GM21825 (cell line): ENCODE data around the gene PDCD1.

ENCODE experiments used
- ATAC-seq: cut with Tn5 transposase; IDR thresholded peaks from one replicate; pipeline ENCODE4 v1.9.1; 2021; ENCODE audit warnings: mild to moderate bottlenecking, moderate library complexity; ENCODE audit not compliant: unreplicated experiment

Gene PDCD1

GRCh38 chr2:241852981-241853631 lies 5.6 kb downstream of the PDCD1 start:
- no peak for ATAC-seq

- no peak for ATAC-seq
These were observed 6.3 kb downstream of the PDCD1 start for GRCh38 chr2:241852116-241852980.

- no peak for ATAC-seq
These were observed 7.2 kb downstream of the PDCD1 start for GRCh38 chr2:241851325-241852115.

- no peak for ATAC-seq
These were observed 8.0 kb downstream of the PDCD1 start for GRCh38 chr2:241850544-241851324.

- no peak for ATAC-seq
These were observed 8.8 kb downstream of the PDCD1 start for GRCh38 chr2:241849616-241850543.

- no peak for ATAC-seq
These were observed 9.7 kb downstream of the PDCD1 start for GRCh38 chr2:241848761-241849615.

GRCh38 chr2:241846406-241846805 lies 12.3 kb downstream of the PDCD1 start:
- ATAC-seq = no peak

GRCh38 chr2:241844831-241845578 lies 13.7 kb downstream of the PDCD1 start:
- ATAC-seq = no peak

GRCh38 chr2:241844066-241844728 lies 14.5 kb downstream of the PDCD1 start:
- peak; percentile 62 for ATAC-seq

GRCh38 chr2:241843321-241844065 lies 15.2 kb downstream of the PDCD1 start:
- peak; percentile 8 for ATAC-seq

GRCh38 chr2:241842620-241843211 lies 16.0 kb downstream of the PDCD1 start:
- ATAC-seq = no peak

GRCh38 chr2:241842067-241842415 lies 16.7 kb downstream of the PDCD1 start:
- no peak for ATAC-seq

- no peak for ATAC-seq
These were observed 17.3 kb downstream of the PDCD1 start for GRCh38 chr2:241841181-241842066.

GRCh38 chr2:241837197-241837965 lies 21.3 kb downstream of the PDCD1 start:
- ATAC-seq = no peak

- ATAC-seq = no peak
These were observed 22.4 kb downstream of the PDCD1 start for GRCh38 chr2:241836292-241836691.
